ENCODE data around the gene SRGAP1. TPM values are rescaled to one million over a fixed set of nuclear protein-coding genes. Genes with fewer than 3 reads are reported as not detected.
"Not testable (repeated sequence)": the region's sequence is repeated elsewhere in the genome, so short reads cannot be mapped to it uniquely, and the experiment has no call there.

SRGAP1 gene
- polyA plus RNA-seq, 6 donors from 2014 or later = 0.01 to 0.26 (median 0.05) TPM

DNA sequence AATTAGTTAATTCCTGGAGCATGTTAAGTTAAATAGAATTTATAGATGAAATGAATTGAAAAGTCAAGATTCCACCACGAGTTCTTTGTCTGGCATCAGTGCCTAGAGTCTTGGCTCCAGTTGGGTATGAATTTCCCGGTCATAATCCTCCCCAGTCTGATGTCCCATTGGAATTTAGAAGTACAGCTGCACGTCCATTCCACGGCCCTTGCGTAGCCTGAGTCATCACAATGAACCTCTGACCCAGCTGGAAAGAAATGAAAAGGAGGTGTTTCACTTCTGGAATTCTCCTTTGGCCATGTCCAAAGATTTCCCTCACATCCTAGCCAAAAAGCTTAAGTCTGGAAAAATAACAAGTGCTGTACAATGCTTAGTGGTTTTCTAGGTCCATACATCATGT lies 254.9 kb downstream of the SRGAP1 start:
- Mint-ChIP-seq H3K27me3 (peaks cover 0 to 10% (median 9%) of the 10 kb centered on the region in 3 donors), H3K4me3 (no peak overlapping the region), H3K9me3 (peaks cover 0 to 2% (median 0%) of the 10 kb centered on the region in 7 donors), H3K27ac (no peak overlapping the region), H3K36me3 (no peaks in the 10 kb centered on the region), H3K4me1 (no peaks in the 10 kb centered on the region)
- ATAC-seq (ENCODE audit: low read depth in 2 of 2) (no peak), DNase-seq (no peak)

DNA sequence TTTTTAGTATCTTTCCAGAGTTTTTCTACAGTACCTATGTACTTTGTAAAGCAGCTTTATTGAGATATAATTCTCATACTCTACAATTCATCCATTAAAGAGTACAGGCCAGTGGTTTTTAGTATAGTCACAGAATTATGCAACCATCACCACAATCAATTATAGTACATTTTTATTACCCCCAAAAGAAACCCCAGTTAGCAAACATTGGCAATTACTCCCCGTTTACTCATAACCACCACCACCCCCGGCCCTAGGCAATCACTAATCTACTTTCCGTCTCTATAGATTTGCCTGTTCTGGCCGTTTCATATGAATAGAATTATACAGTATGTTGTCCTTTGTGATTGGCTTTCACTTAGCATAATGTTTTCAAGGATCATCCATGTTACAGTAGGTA lies 257.8 kb downstream of the SRGAP1 start:
- Mint-ChIP-seq H3K27ac (peak overlapping the region in 1 of 6 donors; percentile 29), H3K36me3 (no peaks in the 10 kb centered on the region), H3K27me3 (peaks cover 5 to 14% (median 11%) of the 10 kb centered on the region in 3 donors), H3K9me3 (peaks cover 0 to 2% (median 0%) of the 10 kb centered on the region in 7 donors), H3K4me3 (no peak overlapping the region), H3K4me1 (no peaks in the 10 kb centered on the region)
- DNase-seq = no peak
- no peak for ATAC-seq (ENCODE audit: low read depth in 2 of 2)

DNA sequence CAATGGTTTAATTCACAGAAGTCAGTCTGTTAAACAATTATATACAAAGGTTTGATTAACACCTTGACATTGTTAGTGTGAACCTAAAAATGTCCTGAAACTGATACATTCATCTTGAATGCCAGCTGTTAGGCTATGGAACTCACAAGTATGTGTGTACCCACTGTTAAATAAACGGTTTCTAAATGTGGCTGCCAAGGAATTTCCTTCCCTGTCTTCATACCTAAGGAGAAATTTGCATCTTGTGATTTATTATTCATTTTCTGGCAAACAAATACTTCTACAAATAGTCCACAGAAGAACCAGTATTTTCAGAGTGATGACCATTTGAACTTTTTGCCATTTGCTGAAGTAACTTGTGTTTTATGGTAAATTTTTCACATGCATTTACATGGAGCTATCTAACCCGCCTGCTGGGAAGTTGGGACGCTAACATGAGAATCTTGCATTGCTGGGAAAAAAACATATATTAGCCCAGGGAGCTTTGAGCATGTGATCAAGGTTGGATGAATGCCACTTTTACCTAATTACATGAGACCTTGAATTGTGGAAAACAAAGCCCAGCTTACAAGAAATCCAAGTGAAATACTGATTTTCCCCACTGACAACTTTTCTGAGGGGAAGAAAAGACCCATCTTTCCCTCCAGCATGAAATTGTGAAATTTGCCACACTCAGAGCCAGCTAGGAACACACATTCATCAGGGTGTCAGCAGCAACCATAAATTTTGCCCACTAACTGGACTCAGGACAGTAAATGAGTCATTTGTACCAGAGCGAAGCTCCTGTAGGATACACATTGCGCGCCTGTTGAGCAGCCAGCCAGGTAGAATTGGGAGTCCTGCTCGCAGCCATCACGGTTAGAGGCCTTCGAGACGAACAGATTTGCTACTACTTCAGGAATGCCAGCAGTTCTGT lies 259.6 kb downstream of the SRGAP1 start:
- peaks cover 5 to 9% (median 7%) of the 10 kb centered on the region in 3 donors for H3K27me3 Mint-ChIP-seq
- no peaks in the 10 kb centered on the region for H3K9me3 Mint-ChIP-seq
- no peak overlapping the region for H3K4me3 Mint-ChIP-seq
- no peak overlapping the region for H3K27ac Mint-ChIP-seq
- no peaks in the 10 kb centered on the region for H3K4me1 Mint-ChIP-seq
- no peaks in the 10 kb centered on the region for H3K36me3 Mint-ChIP-seq
- no peak for ATAC-seq (ENCODE audit: low read depth in 2 of 2)
- no peak for DNase-seq

GRCh38 chr12:64105026-64105425 lies 260.5 kb downstream of the SRGAP1 start:
- Mint-ChIP-seq H3K4me1 (no peaks in the 10 kb centered on the region), H3K36me3 (no peaks in the 10 kb centered on the region), H3K4me3 (no peak overlapping the region), H3K9me3 (peaks cover 0 to under 1% (median 0%) of the 10 kb centered on the region in 7 donors), H3K27me3 (peaks cover 5 to 9% (median 6%) of the 10 kb centered on the region in 3 donors), H3K27ac (no peak overlapping the region)
- ATAC-seq (ENCODE audit: low read depth in 2 of 2) (no peak), DNase-seq (no peak)

- peaks cover 4 to 6% (median 5%) of the 10 kb centered on the region in 3 donors for H3K27me3 Mint-ChIP-seq
- no peaks in the 10 kb centered on the region for H3K4me1 Mint-ChIP-seq
- ATAC-seq (ENCODE audit: low read depth in 2 of 2) (no peak), DNase-seq (no peak)
- no peak overlapping the region for H3K4me3 Mint-ChIP-seq
- no peaks in the 10 kb centered on the region for H3K36me3 Mint-ChIP-seq
- H3K27ac Mint-ChIP-seq = no peak overlapping the region
- H3K9me3 Mint-ChIP-seq = peaks cover 0 to 4% (median 0%) of the 10 kb centered on the region in 7 donors
These were observed 263.3 kb downstream of the SRGAP1 start for GRCh38 chr12:64107776-64108175.

GRCh38 chr12:64109706-64110105 lies 265.2 kb downstream of the SRGAP1 start:
- no peak overlapping the region for H3K27ac Mint-ChIP-seq
- peaks cover 4 to 6% (median 5%) of the 10 kb centered on the region in 3 donors for H3K27me3 Mint-ChIP-seq
- no peak overlapping the region for H3K4me3 Mint-ChIP-seq
- H3K9me3 Mint-ChIP-seq = peaks cover 0 to 4% (median 0%) of the 10 kb centered on the region in 7 donors
- no peak for ATAC-seq (ENCODE audit: low read depth in 2 of 2)
- no peaks in the 10 kb centered on the region for H3K36me3 Mint-ChIP-seq
- DNase-seq = no peak
- H3K4me1 Mint-ChIP-seq = no peaks in the 10 kb centered on the region

DNA sequence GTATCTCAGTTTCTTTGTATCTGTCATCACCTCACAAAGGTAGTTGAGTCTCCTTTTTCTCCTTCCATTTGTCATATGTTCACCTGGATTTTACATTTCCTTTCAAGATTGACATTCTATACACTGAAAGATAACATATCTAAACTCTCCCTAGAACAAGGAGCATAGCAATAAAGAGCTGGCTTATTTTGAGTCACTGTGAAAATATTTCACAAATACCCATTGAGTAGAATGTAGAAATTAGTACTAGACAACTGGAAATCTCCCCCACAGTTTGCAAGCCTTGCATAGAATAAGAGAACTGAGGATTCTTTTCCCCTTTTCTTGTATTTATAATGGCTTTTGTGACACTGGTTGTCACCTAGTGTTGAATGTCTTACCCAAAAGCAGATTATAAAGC lies 266.4 kb downstream of the SRGAP1 start:
- DNase-seq = no peak
- no peak for ATAC-seq (ENCODE audit: low read depth in 2 of 2)
- peaks cover 0 to 6% (median 4%) of the 10 kb centered on the region in 3 donors for H3K27me3 Mint-ChIP-seq
- H3K27ac Mint-ChIP-seq = no peak overlapping the region
- peaks cover 0 to 5% (median 2%) of the 10 kb centered on the region in 7 donors for H3K9me3 Mint-ChIP-seq
- H3K4me3 Mint-ChIP-seq = no peak overlapping the region
- no peaks in the 10 kb centered on the region for H3K4me1 Mint-ChIP-seq
- H3K36me3 Mint-ChIP-seq = no peaks in the 10 kb centered on the region

GRCh38 chr12:64116969-64117368 lies 272.5 kb downstream of the SRGAP1 start:
- H3K9me3 Mint-ChIP-seq = peaks cover 0 to 5% (median 2%) of the 10 kb centered on the region in 7 donors
- no peaks in the 10 kb centered on the region for H3K4me1 Mint-ChIP-seq
- DNase-seq (no peak), ATAC-seq (ENCODE audit: low read depth in 2 of 2) (no peak)
- H3K36me3 Mint-ChIP-seq = no peaks in the 10 kb centered on the region
- H3K4me3 Mint-ChIP-seq = no peak overlapping the region
- no peak overlapping the region for H3K27ac Mint-ChIP-seq
- H3K27me3 Mint-ChIP-seq = peaks cover 0 to 17% (median 6%) of the 10 kb centered on the region in 3 donors

GRCh38 chr12:64120568-64120967 lies 276.1 kb downstream of the SRGAP1 start:
- H3K4me3 Mint-ChIP-seq = no peak overlapping the region
- no peak for DNase-seq
- no peaks in the 10 kb centered on the region for H3K4me1 Mint-ChIP-seq
- no peaks in the 10 kb centered on the region for H3K36me3 Mint-ChIP-seq
- no peak for ATAC-seq (ENCODE audit: low read depth in 2 of 2)
- peaks cover 0 to 2% (median 0%) of the 10 kb centered on the region in 7 donors for H3K9me3 Mint-ChIP-seq
- peaks cover 0 to 19% (median 8%) of the 10 kb centered on the region in 3 donors for H3K27me3 Mint-ChIP-seq
- no peak overlapping the region for H3K27ac Mint-ChIP-seq

DNA sequence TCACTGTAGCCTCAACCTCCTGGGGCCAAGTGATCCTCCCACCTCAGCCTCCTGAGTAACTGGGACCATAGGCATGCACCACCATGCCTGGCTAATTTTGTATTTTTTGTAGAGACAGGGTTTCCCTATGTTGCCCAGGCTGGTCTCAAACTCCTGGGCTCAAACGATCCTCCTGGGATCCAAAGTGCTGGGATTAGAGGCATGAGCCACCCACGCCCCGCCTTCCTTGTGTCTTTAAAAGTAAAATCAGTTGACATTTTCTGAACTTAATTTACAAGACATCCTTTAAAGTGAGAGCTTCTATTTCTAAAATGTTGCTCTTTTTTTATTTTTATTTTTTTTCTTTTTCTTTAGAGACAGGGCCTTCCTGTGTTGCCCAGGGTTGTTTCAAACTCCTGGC lies 276.6 kb downstream of the SRGAP1 start:
- H3K9me3 Mint-ChIP-seq; H3K4me1 Mint-ChIP-seq; DNase-seq; H3K27ac Mint-ChIP-seq; H3K4me3 Mint-ChIP-seq; ATAC-seq (ENCODE audit: low read depth in 2 of 2); H3K36me3 Mint-ChIP-seq: not testable (repeated sequence)
- H3K27me3 Mint-ChIP-seq = peaks cover 0 to 19% (median 8%) of the 10 kb centered on the region in 3 donors

DNA sequence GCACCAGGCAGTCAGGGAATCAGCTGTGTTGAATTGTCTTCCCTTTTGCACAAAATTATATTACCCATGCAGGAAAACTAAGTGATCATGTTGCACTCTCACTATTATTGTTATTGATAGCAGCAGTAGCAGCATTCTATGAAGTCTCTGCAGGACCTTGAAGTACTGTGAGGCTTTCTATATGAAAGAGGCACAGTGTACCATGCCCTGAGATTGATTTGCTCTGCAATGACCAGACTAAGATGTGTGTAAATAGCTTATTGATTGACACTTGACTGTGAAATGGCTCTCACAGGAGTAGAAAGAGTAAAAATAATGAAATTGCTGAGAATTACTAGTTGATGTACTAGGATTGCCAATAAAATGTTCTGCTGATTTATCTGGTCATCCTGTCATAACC lies 277.7 kb downstream of the SRGAP1 start:
- Mint-ChIP-seq H3K27me3 (peaks cover 0 to 19% (median 8%) of the 10 kb centered on the region in 3 donors), H3K4me3 (no peak overlapping the region), H3K9me3 (peaks cover 0 to 2% (median 0%) of the 10 kb centered on the region in 7 donors), H3K4me1 (no peaks in the 10 kb centered on the region), H3K27ac (no peak overlapping the region), H3K36me3 (no peaks in the 10 kb centered on the region)
- DNase-seq = no peak
- ATAC-seq (ENCODE audit: low read depth in 2 of 2) = no peak

DNA sequence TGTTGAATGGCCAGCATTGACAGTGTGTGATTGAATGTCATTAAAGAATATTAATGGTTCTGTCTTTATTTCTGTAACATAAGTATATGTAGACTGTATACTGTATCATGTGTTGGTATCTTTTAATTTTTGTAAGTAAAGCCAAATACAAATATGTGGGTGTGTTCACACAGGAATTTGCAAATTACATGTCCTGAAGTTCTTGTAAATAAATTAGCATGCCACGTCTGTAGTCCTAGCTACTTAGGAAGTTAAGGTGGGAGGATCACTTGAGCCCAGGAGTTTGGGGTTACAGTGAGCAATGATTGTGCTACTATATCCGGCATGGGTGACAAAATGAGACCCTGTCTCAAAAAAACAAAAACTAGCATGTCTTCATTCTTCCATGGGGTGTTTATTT lies 278.5 kb downstream of the SRGAP1 start:
- H3K27ac Mint-ChIP-seq = no peak overlapping the region
- no peaks in the 10 kb centered on the region for H3K4me1 Mint-ChIP-seq
- no peak for ATAC-seq (ENCODE audit: low read depth in 2 of 2)
- no peak for DNase-seq
- no peaks in the 10 kb centered on the region for H3K36me3 Mint-ChIP-seq
- H3K4me3 Mint-ChIP-seq = no peak overlapping the region
- peaks cover 0 to 13% (median 8%) of the 10 kb centered on the region in 3 donors for H3K27me3 Mint-ChIP-seq
- peaks cover 0 to 2% (median 0%) of the 10 kb centered on the region in 7 donors for H3K9me3 Mint-ChIP-seq

DNA sequence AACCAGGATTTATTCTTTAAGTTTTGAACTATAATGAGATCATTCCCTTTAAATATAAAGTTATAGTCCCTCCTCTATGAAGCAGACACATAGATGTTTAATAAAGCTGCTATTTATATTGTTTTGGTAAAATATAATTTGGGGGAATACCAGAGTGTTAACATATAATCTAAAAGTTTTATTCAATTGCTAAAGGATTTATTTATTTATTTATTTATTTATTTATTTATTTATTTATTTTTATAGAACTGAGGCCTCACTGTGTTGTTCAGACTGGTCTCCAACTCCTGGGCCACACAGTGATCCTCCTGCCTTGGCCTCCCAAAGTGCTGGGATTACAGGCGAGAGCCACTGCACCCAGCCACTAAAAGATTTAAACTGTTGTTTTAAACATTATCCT lies 278.9 kb downstream of the SRGAP1 start:
- Mint-ChIP-seq H3K4me1 (no peaks in the 10 kb centered on the region), H3K36me3 (no peaks in the 10 kb centered on the region), H3K9me3 (peaks cover 0 to 2% (median 0%) of the 10 kb centered on the region in 7 donors), H3K27me3 (peaks cover 0 to 9% (median 8%) of the 10 kb centered on the region in 3 donors), H3K27ac (no peak overlapping the region), H3K4me3 (no peak overlapping the region)
- ATAC-seq (ENCODE audit: low read depth in 2 of 2) = no peak
- no peak for DNase-seq
